ENCODE measurements around the gene NTM.

The NTM gene

GRCh38 chr11:131510662-131511061 is 140.2 kb downstream of the NTM start:
- no peak for DNase-seq

DNA sequence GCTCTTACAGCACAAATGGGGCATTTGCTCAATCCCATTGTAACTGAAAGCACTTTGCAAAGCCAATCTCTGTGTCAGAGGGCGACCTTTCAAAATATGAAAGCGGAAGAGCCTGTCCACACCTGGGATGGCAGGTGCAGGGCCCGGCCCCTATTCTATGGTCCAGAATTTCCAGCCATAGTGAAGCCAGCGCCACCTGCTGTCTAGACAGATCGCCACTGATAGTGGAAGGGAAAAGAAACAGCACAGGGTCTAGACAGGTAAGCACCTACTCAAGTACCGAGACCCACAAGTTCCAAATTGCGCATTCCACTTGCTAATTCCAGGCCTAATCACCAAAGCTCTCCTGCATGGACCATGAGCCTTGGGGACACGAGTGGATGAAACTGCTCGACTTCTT is 141.4 kb downstream of the NTM start:
- no peak for DNase-seq

DNA sequence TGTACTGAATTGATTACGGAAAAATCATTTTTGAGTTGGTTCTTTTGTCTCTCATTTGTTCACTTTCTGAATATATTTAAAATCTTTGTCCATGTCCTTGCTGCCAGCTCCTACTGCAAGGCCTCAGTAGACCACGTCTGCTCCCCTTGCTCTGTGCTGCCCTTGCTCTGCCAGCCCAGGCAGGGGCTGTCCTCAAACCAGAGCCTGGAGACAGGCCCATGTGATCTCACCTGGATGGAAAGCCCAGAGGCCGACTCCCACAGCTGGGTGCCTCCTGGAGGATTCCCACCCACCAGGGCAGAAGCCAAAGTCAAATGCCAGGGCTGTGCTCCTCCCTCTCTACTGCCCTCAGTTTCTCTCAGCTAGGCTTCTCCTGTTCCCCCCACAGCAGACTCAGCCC is 141.8 kb downstream of the NTM start:
- no peak for DNase-seq

GRCh38 chr11:131514062-131514461 is 143.6 kb downstream of the NTM start:
- DNase-seq: no peak

DNA sequence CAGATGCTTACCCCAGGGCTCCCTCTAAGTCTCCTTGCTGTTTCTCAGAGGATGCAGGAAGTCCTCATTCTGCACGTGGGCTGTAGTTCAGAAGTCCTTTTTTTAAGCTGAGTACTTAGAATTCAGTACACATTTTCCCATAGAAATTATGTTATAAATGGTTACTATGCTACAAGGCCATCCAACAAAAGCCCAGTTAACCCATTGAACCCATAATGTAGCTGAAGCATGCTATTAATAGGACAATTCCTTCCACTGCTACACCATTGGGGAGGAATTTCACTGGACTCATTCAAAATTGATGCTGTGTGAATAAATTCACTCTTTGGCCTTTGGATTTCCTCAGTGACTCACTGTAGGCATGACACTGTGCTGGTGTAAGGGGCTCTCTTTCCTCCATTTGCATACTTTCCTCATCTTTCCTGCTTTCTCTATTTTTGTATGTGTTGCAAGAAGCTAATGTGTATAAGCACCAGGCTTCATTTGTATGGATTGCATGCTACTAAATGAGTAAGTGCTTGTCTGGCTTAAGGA is 148.0 kb downstream of the NTM start:
- no peak for DNase-seq

- no peak for DNase-seq
Measured at GRCh38 chr11:131522851-131523250, 152.4 kb downstream of the NTM start.

GRCh38 chr11:131530407-131530806 is 160.0 kb downstream of the NTM start:
- no peak for DNase-seq

DNA sequence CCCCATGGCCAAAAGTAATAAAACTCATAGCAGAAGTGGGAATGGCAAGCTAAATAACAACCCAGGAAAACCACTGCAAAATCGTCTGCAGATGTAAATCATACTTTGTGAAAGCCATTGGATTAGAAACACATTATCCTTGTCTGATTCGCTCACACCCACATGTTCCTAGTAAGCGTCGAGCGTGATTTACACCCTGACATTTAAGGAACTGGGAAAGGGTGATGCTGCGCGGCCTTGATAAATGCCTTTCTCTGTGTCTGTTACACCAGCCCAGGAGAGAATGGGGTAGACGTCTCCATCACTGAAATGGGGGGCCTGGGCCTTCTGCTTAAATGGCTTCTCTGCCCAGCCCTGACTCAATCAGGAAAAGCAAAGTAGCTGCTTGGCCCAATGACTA is 162.7 kb downstream of the NTM start:
- DNase-seq: no peak

- DNase-seq: no peak
Measured at GRCh38 chr11:131533998-131534397, 163.6 kb downstream of the NTM start.

DNA sequence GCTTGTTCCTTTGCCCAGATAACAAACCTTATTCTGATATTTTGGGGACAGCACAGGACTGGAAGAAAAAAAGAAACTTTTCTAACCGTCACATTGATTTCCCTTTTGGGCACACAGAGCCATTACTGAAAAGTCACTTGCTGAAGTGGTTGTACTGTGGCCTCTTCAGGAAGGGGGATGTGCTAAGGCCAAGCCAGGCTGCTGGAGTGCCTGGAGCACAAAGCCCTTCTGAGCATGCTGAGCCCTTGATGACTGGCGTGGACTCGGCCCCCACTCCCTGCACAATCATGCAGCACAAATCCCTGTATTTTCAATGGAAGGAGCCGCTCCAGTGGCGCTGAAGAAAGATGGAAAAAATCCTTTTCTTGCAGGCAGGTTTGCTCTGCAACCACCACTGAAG is 164.2 kb downstream of the NTM start:
- DNase-seq: no peak

GRCh38 chr11:131536159-131536558 is 165.7 kb downstream of the NTM start:
- no peak for DNase-seq

DNA sequence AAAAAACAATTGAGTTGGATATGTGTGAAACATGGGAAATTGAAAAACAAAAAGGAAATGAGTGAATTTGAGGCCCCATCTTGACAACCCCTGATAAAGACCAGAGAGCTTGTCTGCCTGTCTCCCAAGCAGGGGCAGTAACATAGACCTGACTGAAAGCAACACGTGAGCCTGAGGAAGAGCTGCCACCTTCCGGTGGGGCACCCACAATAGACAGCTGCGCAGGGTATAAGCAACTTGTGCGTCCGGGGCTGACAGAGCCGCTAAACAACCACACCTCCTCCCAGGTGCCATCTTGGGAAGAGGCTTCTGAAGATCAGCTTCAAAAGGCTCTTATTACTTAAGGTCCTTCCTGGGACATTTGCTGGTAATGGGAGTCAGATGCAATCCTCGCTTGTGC is 166.8 kb downstream of the NTM start:
- DNase-seq: no peak

DNA sequence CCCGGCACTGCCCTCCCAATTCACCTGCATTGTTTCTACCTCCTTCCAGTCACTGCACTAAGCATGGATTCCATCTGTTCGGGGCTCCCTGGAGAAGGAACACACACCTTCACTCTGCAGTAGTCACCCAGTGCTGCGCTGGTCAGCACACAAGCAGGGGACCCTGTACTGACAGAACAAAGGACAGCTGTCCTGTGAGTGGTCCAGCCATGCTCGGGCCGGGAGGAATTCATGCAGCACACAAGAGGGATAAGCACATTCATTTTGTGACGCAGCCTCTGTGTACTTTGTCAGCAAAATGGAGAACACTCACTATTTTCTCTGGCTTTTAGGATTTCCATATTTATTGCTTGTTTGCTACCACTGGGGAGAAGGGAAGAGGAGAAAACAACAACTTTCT is 167.3 kb downstream of the NTM start:
- no peak for DNase-seq

DNA sequence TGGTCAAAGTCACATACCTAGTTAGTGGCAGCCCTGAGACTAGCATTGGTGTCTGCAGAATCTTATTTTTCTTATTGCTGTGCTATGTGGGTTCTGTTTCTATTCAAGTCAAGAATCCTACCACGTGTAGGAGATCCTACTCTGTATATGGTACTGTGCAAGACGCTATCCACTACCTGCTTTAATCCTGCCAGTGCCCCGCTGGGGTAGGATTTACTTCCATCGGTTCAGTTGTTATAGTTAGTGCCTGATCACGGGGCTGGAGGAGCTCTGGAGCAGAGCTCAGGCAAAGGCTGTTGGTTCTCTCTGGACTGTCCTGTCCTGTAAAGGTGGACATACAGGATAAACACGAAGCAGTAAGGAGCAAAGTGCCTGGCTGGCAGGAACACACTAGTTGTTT is 167.9 kb downstream of the NTM start:
- DNase-seq: no peak

GRCh38 chr11:131540676-131541075 is 170.3 kb downstream of the NTM start:
- DNase-seq: no peak

GRCh38 chr11:131543389-131544025 is 173.1 kb downstream of the NTM start:
- no peak for DNase-seq

GRCh38 chr11:131544591-131544990 is 174.2 kb downstream of the NTM start:
- no peak for DNase-seq

GRCh38 chr11:131546218-131546895 is 175.9 kb downstream of the NTM start:
- no peak for DNase-seq

GRCh38 chr11:131549099-131549498 is 178.7 kb downstream of the NTM start:
- no peak for DNase-seq

DNA sequence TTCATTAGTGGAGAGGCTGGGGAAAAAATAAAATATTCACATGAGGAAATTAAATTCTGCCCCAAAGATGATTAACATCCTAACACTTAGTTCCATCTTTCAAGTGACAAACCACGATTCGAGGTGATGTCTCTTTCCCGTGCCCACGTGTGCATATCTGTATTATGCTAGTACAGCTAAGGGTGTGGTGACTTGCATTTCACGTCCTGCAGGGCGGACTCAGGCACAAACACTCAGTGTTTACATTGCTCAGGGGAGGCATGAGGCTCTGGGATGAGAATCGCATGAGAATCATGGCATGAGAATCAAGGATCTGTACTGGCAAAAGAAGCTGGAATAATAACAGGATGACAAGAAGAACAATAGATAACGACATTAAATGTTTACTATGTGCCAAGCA is 179.4 kb downstream of the NTM start:
- DNase-seq: no peak

DNA sequence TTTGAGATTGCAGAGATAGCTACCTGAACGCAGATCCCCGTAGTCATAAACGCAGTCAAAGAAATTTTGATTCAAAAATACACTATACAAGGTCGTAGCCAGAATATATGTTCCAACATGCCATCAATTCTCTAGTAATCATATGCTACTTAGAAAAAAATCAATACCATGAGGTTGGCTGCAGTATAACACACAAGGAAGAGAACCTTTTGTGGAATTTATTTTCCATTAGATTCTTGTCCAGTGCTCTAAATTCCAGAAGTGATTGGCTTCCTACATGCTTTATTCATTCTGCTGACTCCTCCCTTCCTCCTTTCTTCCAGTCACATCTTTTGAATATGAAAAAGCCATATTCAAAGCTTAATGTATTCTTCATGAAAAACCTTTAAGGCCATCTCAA is 189.9 kb downstream of the NTM start:
- no peak for DNase-seq

GRCh38 chr11:131561501-131561900 is 191.1 kb downstream of the NTM start:
- DNase-seq: no peak

DNA sequence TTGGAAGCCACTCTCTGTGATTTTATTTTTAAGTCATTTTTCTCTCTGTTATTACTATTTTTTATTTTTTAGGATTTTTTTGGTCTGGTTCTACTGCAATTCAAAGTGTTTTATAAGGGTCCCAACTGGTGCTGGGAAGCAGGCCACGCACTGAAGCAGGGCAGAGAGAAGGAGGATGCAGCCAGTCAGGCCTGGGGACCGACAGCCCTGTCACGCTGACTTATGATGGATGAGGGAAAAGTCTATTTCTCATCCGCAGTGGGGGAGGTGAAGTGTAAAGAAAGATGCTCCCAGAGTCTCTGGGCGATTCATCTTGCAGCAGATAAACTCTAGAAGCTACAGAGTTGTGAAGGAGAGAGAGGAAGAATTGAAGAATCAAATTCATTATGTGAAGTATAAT is 191.6 kb downstream of the NTM start:
- DNase-seq: no peak

GRCh38 chr11:131568318-131568717 is 197.9 kb downstream of the NTM start:
- DNase-seq: no peak

DNA sequence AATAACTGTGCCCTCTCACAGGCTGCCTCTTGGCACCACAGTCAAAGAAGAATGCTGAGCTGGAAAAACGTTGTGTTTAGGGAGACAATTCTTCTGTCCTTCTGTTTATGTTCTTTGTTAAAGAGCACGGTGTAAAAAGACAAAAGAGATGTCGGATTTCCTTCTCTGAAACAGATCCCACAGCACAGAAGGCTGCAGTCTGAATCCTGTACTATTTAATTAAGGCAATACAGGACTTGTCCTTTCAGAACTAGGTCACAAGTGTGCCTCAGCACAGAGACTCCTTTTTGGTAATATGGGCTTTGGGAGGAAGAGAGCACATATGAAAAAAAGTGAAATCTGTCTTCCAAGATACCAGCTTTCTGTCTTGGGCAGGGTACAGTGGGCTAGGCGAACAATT is 201.2 kb downstream of the NTM start:
- DNase-seq: no peak

All from stimulated activated CD4-positive, alpha-beta T cell treated with anti-CD3 and anti-CD28 coated beads, Interleukin-4, amount 100 ng/mL, for 24 hours (primary cell).